ENCODE measurements around the gene ALPK3. TPM values are rescaled to one million over a fixed set of nuclear protein-coding genes. Genes with fewer than 3 reads are reported as not detected.

ALPK3 gene
- total RNA-seq, 1 donor from 2014 or later = 5.4 TPM

GRCh38 chr15:84797801-84798200 lies 19.4 kb upstream of the ALPK3 start:
- no peaks in the 10 kb centered on the region for H3K36me3 ChIP-seq
- H3K4me3 ChIP-seq = no peak overlapping the region
- Mint-ChIP-seq H3K27me3 (ENCODE audit: insufficient read depth, low read depth) (no peaks in the 10 kb centered on the region), H3K27ac (no peak overlapping the region), H3K9me3 (no peaks in the 10 kb centered on the region), H3K4me1 (no peaks in the 10 kb centered on the region), H3K4me3 (no peak overlapping the region), H3K36me3 (peaks cover 17% of the 10 kb centered on the region)
- DNase-seq (ENCODE audit: low spot score) = no peak
- H3K27me3 ChIP-seq = no peaks in the 10 kb centered on the region
- no peak overlapping the region for H3K4me2 ChIP-seq
- H3K4me1 ChIP-seq = no peaks in the 10 kb centered on the region
- H3K9ac ChIP-seq = no peak overlapping the region
- no peak overlapping the region for H3K27ac ChIP-seq
- H2AFZ ChIP-seq (replicated peaks) = no peak overlapping the region
- no peak for TF ChIP-seq EZH2phosphoT487 (IDR thresholded peaks at IDR 0.05)
- no peaks in the 10 kb centered on the region for H3K9me3 ChIP-seq (ENCODE audit: low read depth)
- no peaks in the 10 kb centered on the region for H4K20me1 ChIP-seq (ENCODE audit: low read depth)
- H3K79me2 ChIP-seq (ENCODE audit: low read depth) = no peaks in the 10 kb centered on the region
- H3F3A ChIP-seq (ENCODE audit: low read depth) = no peaks in the 10 kb centered on the region

DNA sequence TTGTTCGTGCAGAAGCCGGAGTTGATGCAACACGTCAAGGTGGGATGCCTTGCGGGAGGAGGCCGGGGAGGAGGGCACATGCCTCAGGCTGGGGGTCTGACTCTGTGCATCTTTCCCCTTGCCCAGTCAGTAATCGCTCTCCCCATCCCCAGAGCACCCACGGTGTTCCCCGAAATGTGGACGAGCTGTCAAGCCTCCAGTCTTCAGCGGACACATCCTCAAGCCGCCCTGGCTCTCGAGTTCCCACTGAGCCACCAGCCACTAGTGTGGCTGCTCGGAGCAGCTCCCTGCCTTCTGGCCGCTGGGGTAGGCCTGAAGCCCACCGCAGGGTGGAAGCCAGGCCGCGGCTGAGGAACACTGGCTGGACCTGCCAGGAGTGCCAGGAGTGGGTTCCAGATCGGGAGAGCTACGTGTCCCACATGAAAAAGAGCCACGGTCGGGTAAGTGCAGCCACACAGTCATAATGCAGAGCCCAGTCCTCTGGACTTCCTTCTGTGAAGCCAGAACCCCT lies 18.7 kb upstream of the ALPK3 start:
- H3K4me3 ChIP-seq = no peak overlapping the region
- DNase-seq (ENCODE audit: low spot score) = no peak
- H2AFZ ChIP-seq (replicated peaks) = no peak overlapping the region
- TF ChIP-seq EZH2 (IDR thresholded peaks at IDR 0.05) = no peak
- no peak for TF ChIP-seq EZH2phosphoT487 (IDR thresholded peaks at IDR 0.05)
- TF ChIP-seq, protein P1, sequence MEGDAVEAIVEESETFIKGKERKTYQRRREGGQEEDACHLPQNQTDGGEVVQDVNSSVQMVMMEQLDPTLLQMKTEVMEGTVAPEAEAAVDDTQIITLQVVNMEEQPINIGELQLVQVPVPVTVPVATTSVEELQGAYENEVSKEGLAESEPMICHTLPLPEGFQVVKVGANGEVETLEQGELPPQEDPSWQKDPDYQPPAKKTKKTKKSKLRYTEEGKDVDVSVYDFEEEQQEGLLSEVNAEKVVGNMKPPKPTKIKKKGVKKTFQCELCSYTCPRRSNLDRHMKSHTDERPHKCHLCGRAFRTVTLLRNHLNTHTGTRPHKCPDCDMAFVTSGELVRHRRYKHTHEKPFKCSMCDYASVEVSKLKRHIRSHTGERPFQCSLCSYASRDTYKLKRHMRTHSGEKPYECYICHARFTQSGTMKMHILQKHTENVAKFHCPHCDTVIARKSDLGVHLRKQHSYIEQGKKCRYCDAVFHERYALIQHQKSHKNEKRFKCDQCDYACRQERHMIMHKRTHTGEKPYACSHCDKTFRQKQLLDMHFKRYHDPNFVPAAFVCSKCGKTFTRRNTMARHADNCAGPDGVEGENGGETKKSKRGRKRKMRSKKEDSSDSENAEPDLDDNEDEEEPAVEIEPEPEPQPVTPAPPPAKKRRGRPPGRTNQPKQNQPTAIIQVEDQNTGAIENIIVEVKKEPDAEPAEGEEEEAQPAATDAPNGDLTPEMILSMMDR (IDR thresholded peaks at IDR 0.05) = no peak
- H3K27me3 ChIP-seq = no peaks in the 10 kb centered on the region
- no peaks in the 10 kb centered on the region for H3K36me3 ChIP-seq
- no peaks in the 10 kb centered on the region for H3K9me3 Mint-ChIP-seq
- H3F3A ChIP-seq (ENCODE audit: low read depth) = no peaks in the 10 kb centered on the region
- no peaks in the 10 kb centered on the region for H3K4me1 ChIP-seq
- H3K27me3 Mint-ChIP-seq (ENCODE audit: insufficient read depth, low read depth) = no peaks in the 10 kb centered on the region
- H3K79me2 ChIP-seq (ENCODE audit: low read depth) = no peaks in the 10 kb centered on the region
- no peaks in the 10 kb centered on the region for H3K9me3 ChIP-seq (ENCODE audit: low read depth)
- peaks cover 21% of the 10 kb centered on the region for H3K36me3 Mint-ChIP-seq
- H3K4me2 ChIP-seq = no peak overlapping the region
- H3K4me1 Mint-ChIP-seq = no peaks in the 10 kb centered on the region
- no peak overlapping the region for H3K27ac ChIP-seq
- no peak overlapping the region for H3K4me3 Mint-ChIP-seq
- no peaks in the 10 kb centered on the region for H4K20me1 ChIP-seq (ENCODE audit: low read depth)
- no peak overlapping the region for H3K9ac ChIP-seq
- no peak overlapping the region for H3K27ac Mint-ChIP-seq

GRCh38 chr15:84799511-84800187 lies 17.5 kb upstream of the ALPK3 start:
- no peak overlapping the region for H2AFZ ChIP-seq (replicated peaks)
- H3K27ac ChIP-seq = no peak overlapping the region
- H3K4me3 Mint-ChIP-seq = no peak overlapping the region
- no peak for DNase-seq (ENCODE audit: low spot score)
- no peak overlapping the region for H3K4me3 ChIP-seq
- H3F3A ChIP-seq (ENCODE audit: low read depth) = no peaks in the 10 kb centered on the region
- H3K79me2 ChIP-seq (ENCODE audit: low read depth) = no peaks in the 10 kb centered on the region
- H3K27ac Mint-ChIP-seq = no peak overlapping the region
- H3K9me3 Mint-ChIP-seq = no peaks in the 10 kb centered on the region
- no peaks in the 10 kb centered on the region for H3K4me1 Mint-ChIP-seq
- H4K20me1 ChIP-seq (ENCODE audit: low read depth) = no peaks in the 10 kb centered on the region
- peaks cover 20% of the 10 kb centered on the region for H3K36me3 Mint-ChIP-seq
- no peaks in the 10 kb centered on the region for H3K27me3 ChIP-seq
- no peaks in the 10 kb centered on the region for H3K4me1 ChIP-seq
- H3K4me2 ChIP-seq = no peak overlapping the region
- no peak overlapping the region for H3K9ac ChIP-seq
- no peaks in the 10 kb centered on the region for H3K9me3 ChIP-seq (ENCODE audit: low read depth)
- H3K36me3 ChIP-seq = no peaks in the 10 kb centered on the region
- TF ChIP-seq EZH2phosphoT487 (IDR thresholded peaks at IDR 0.05) = no peak
- TF ChIP-seq EZH2 (IDR thresholded peaks at IDR 0.05) = no peak
- TF ChIP-seq, protein P1 (IDR thresholded peaks at IDR 0.05) = no peak
- no peaks in the 10 kb centered on the region for H3K27me3 Mint-ChIP-seq (ENCODE audit: insufficient read depth, low read depth)

DNA sequence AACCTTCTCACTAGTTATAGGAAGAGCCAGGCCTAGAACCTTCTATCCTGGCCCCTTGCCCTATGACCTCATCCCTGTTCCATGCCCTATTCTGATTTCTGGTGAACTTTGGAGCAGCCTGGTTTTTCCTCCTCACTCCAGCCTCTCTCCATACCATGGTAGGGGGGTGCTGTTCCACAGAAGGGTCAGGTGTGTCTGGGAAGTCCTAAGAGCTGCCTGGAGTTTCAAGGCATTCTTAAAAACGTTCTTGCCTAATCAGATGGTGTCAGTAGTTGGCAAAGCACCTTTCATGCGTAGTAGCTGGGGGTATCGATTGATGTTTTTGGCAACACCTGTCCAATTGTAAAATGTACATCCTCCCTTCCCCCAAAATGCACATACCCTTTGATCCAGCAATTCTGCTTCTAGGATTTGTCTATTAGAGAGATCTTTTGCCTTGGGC lies 16.8 kb upstream of the ALPK3 start:
- Mint-ChIP-seq H3K27ac (no peak overlapping the region), H3K4me3 (no peak overlapping the region), H3K27me3 (ENCODE audit: insufficient read depth, low read depth) (no peaks in the 10 kb centered on the region), H3K9me3 (no peaks in the 10 kb centered on the region), H3K36me3 (peaks cover 25% of the 10 kb centered on the region), H3K4me1 (no peaks in the 10 kb centered on the region)
- no peak for DNase-seq (ENCODE audit: low spot score)
- no peak overlapping the region for H3K9ac ChIP-seq
- H3K79me2 ChIP-seq (ENCODE audit: low read depth) = no peaks in the 10 kb centered on the region
- no peak overlapping the region for H3K27ac ChIP-seq
- H3F3A ChIP-seq (ENCODE audit: low read depth) = no peaks in the 10 kb centered on the region
- H3K9me3 ChIP-seq (ENCODE audit: low read depth) = no peaks in the 10 kb centered on the region
- H3K36me3 ChIP-seq = no peaks in the 10 kb centered on the region
- H3K4me3 ChIP-seq = no peak overlapping the region
- H3K27me3 ChIP-seq = no peaks in the 10 kb centered on the region
- no peaks in the 10 kb centered on the region for H3K4me1 ChIP-seq
- TF ChIP-seq EZH2phosphoT487 (IDR thresholded peaks at IDR 0.05) = no peak
- no peak for TF ChIP-seq EZH2 (IDR thresholded peaks at IDR 0.05)
- TF ChIP-seq, protein P1 (IDR thresholded peaks at IDR 0.05) = no peak
- no peak overlapping the region for H3K4me2 ChIP-seq
- no peak overlapping the region for H2AFZ ChIP-seq (replicated peaks)
- no peaks in the 10 kb centered on the region for H4K20me1 ChIP-seq (ENCODE audit: low read depth)

Data from neural progenitor cell (in vitro differentiated cells).